Measurements from ENCODE around the gene GIMAP8. TPM values are rescaled to one million over a fixed set of nuclear protein-coding genes. Genes with fewer than 3 reads are reported as not detected.

The GIMAP8 gene
- total and polyA plus RNA-seq, 2 experiments from 2014 or later, result 0.06 TPM; not detected in 1

- TF ChIP-seq EZH2 (IDR thresholded peaks at IDR 0.05; ENCODE audit: low read depth, unreplicated experiment) (no peak), REST (IDR thresholded peaks at IDR 0.05; ENCODE audit: unreplicated experiment) (no peak), CTCF (conservative IDR thresholded peaks at IDR 0.05; ENCODE audit: low read depth in 2 of 2) (no peak), ZNF114 (CRISPR knock-in tag; IDR thresholded peaks at IDR 0.05) (no peak), NANOG (IDR thresholded peaks at IDR 0.05; ENCODE audit: borderline replicate concordance) (no peak)
Observed at GRCh38 chr7:150453181-150453580, 2.8 kb downstream of the GIMAP8 start (continued).

DNA sequence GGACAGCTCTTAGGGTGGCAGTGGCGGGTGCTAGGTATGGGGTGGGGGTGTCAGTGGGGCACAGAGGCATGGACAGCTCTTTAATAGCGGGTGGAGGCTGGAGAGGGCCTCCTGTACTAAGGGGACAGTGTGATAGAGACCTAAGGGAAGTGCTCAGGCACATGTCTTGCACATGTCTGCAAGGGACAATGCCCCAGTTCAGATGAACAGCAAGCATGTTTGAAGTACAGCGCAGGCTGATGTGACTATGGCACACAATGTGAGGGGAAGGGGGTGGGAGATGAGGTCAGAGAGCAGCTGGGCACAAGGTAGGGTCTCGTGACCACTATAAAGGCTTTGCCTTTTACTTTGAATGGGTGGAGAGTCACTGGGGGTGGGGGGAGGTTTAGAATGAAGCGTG is 3.5 kb downstream of the GIMAP8 start:
- Mint-ChIP-seq H3K4me1 (peaks cover 13% of the 10 kb centered on the region), H3K27ac (no peak overlapping the region), H3K4me3 (no peak overlapping the region), H3K9me3 (peaks cover 28% of the 10 kb centered on the region), H3K27me3 (ENCODE audit: insufficient read depth, low read depth, poor library complexity) (peaks cover 16% of the 10 kb centered on the region), H3K36me3 (ENCODE audit: low read depth) (peaks cover 7% of the 10 kb centered on the region; the same call in 1 of the 3 replicates)
- peaks cover 3% of the 10 kb centered on the region for H3K4me1 ChIP-seq (ENCODE audit: insufficient read depth)
- ATAC-seq (no peak), DNase-seq (ENCODE audit: low spot score) (no peak)
- no peaks in the 10 kb centered on the region; the same call in 1 of the 2 replicates for H3F3A ChIP-seq (replicated peaks; ENCODE audit: low read depth)
- no peaks in the 10 kb centered on the region for H3K9me2 ChIP-seq (ENCODE audit: insufficient read depth)
- H4K20me1 ChIP-seq (replicated peaks; ENCODE audit: insufficient read depth), result no peaks in the 10 kb centered on the region; the same call in 1 of the 2 replicates
- no peak overlapping the region for H3K27ac ChIP-seq (ENCODE audit: low read depth)
- no peaks in the 10 kb centered on the region for H3K79me2 ChIP-seq (replicated peaks; ENCODE audit: insufficient read depth)
- H2AFZ ChIP-seq, result no peak overlapping the region
- H3K27me3 ChIP-seq (ENCODE audit: insufficient read depth), result peaks cover 16% of the 10 kb centered on the region
- no peaks in the 10 kb centered on the region for H3K36me3 ChIP-seq (ENCODE audit: insufficient read depth)
- no peak overlapping the region for H3K4me3 ChIP-seq
- H3K4me2 ChIP-seq, result no peak overlapping the region
- TF ChIP-seq ZNF462 (CRISPR knock-in tag; IDR thresholded peaks at IDR 0.05), result no peak
- no peak for TF ChIP-seq EZH2phosphoT487 (IDR thresholded peaks at IDR 0.05; ENCODE audit: unreplicated experiment)
- no peak for TF ChIP-seq ETS1 (IDR thresholded peaks at IDR 0.05)
- no peak for TF ChIP-seq JUNB (IDR thresholded peaks at IDR 0.05; ENCODE audit: unreplicated experiment)
- TF ChIP-seq NANOG (IDR thresholded peaks at IDR 0.05; ENCODE audit: borderline replicate concordance), result no peak
- TF ChIP-seq EZH2 (IDR thresholded peaks at IDR 0.05; ENCODE audit: low read depth, unreplicated experiment), result no peak
- no peak for TF ChIP-seq ZNF331 (CRISPR knock-in tag; IDR thresholded peaks at IDR 0.05; ENCODE audit: low read depth)
- no peak for TF ChIP-seq ZNF114 (CRISPR knock-in tag; IDR thresholded peaks at IDR 0.05)
- TF ChIP-seq POLR2AphosphoS5 (IDR thresholded peaks at IDR 0.05; ENCODE audit: low read depth), result no peak
- no peak for TF ChIP-seq CREB1 (CRISPR knock-in tag; IDR thresholded peaks at IDR 0.05; ENCODE audit: low read depth)

All from GM23338 (cell line).